Activated T-helper 17 cell treated with anti-CD3 and anti-CD28 coated beads, Interleukin-2, amount 50 U/mL, for 72 hours (primary cell): Measurements from ENCODE around the gene NUP50. TPM values are rescaled to one million over a fixed set of nuclear protein-coding genes. Genes with fewer than 3 reads are reported as not detected.

ENCODE experiments used
- ATAC-seq: fragments of 150-1000 bp; cut with Tn5 transposase; replicated peaks from 2 replicates; pipeline ENCODE4 v1.10.0; 2021; ENCODE audit warnings: mild to moderate bottlenecking, moderate library complexity
- H3K27ac Mint-ChIP-seq: one replicate; pipeline ENCODE4 v1.8.0; 2022; ENCODE audit warnings: mixed read lengths
- H3K27me3 Mint-ChIP-seq: one replicate; pipeline ENCODE4 v1.8.0; 2022; ENCODE audit warnings: mixed read lengths
- H3K36me3 Mint-ChIP-seq: one replicate; pipeline ENCODE4 v1.8.0; 2022; ENCODE audit warnings: low read depth, mild to moderate bottlenecking, mixed read lengths
- H3K4me1 Mint-ChIP-seq: one replicate; pipeline ENCODE4 v1.8.0; 2022; ENCODE audit warnings: mixed read lengths
- H3K4me3 Mint-ChIP-seq: one replicate; pipeline ENCODE4 v1.8.0; 2022; ENCODE audit warnings: mild to moderate bottlenecking, mixed read lengths
- H3K9me3 Mint-ChIP-seq: one replicate; pipeline ENCODE4 v1.8.0; 2022; ENCODE audit warnings: mixed read lengths
- total RNA-seq, 2 donors: library from RNA; stranded (reverse); gene quantifications; one replicate each; pipeline ENCODE4 v1.2.3, GENCODE V29; 2022

The NUP50 gene
- total RNA-seq, 2 donors from 2014 or later, result 98.4 to 163 TPM

DNA sequence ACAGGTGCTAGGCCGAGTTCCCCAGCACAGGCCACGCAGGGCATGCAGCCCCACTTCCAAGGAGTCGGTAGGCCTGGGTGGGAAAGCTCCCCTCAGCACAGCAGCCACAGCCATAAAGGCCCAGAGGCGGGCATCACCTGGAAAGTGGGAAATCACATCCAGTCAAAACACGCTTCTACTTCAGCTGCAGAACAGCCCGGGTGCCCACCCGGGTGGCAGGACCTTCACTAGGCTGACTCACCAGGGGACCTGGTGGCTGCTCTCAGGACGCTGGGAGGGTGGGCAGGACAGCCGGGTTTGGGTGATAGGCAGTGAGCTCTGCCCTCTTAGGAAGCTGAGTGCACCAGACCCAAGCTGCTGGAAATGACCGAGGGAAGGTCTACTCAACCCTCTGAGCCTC lies 69.7 kb downstream of the NUP50 start:
- Mint-ChIP-seq H3K36me3 (no peaks in the 10 kb centered on the region), H3K9me3 (no peaks in the 10 kb centered on the region), H3K27ac (no peak overlapping the region), H3K4me1 (no peaks in the 10 kb centered on the region), H3K4me3 (no peak overlapping the region), H3K27me3 (no peaks in the 10 kb centered on the region)
- ATAC-seq, result no peak

- Mint-ChIP-seq H3K27me3 (no peaks in the 10 kb centered on the region), H3K36me3 (no peaks in the 10 kb centered on the region), H3K27ac (no peak overlapping the region), H3K4me1 (no peaks in the 10 kb centered on the region), H3K9me3 (no peaks in the 10 kb centered on the region), H3K4me3 (no peak overlapping the region)
- ATAC-seq, result no peak
These were observed 70.1 kb downstream of the NUP50 start for GRCh38 chr22:45233827-45234226.

DNA sequence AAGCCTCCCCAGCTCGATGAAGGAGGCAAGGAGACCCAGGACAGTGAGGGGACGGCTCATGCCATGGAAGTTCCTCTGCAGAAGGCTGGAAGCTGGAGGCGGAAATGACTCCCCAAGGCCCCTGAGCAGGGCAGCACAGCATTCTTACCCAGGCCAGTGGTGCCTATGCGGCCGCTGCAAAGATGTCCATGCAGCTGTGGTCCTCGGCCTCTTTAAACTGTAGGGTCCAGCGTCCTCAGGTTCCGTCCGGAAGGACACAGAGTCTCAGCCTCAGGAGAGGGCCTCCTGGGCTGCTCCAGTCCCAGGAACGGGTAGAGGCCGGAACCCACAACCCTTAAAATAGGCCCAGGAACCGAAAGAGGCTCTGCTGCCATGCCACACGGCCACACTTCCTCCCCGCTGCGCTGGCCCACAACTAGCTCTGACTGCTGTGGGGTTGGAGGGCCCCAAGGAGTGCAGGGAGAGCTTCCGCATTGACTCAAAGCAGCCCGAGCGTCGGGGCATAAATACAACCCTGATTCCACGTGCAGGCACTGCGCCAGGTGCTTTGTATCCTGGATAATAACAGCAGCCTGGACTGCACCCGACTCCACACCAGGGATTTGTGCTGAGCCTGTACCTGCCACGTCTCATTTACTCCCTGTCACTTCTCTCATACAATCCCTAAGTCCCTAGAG lies 71.5 kb downstream of the NUP50 start:
- Mint-ChIP-seq H3K4me3 (no peak overlapping the region), H3K27ac (no peak overlapping the region), H3K9me3 (no peaks in the 10 kb centered on the region), H3K36me3 (no peaks in the 10 kb centered on the region), H3K4me1 (no peaks in the 10 kb centered on the region), H3K27me3 (no peaks in the 10 kb centered on the region)
- peak; percentile 42 for ATAC-seq

DNA sequence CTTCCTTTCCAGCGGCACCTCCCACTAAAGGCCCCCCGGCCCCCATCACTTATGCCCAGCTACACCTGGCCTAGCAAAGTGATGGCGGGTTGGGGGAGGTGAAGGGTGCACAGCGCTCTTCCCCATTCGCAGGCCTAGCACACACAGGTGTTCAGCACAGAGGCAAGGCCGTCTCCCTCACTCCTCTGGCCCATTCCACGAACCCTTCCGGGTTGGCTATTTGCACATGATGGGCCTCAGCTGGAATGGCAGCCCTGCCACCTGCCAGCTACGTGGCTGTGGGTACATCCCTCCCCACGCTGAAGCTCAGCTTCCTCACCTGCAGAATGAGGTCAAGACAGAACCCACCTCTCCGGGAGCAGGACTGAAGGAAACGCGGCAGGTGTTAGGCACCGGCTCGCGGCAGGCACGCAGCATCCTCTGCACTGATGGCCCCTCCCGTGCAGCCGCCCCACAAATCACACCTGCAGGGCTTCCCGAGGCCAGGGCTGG lies 72.2 kb downstream of the NUP50 start:
- ATAC-seq, result no peak
- no peak overlapping the region for H3K4me3 Mint-ChIP-seq
- no peaks in the 10 kb centered on the region for H3K4me1 Mint-ChIP-seq
- H3K9me3 Mint-ChIP-seq, result no peaks in the 10 kb centered on the region
- H3K27ac Mint-ChIP-seq, result no peak overlapping the region
- no peaks in the 10 kb centered on the region for H3K27me3 Mint-ChIP-seq
- H3K36me3 Mint-ChIP-seq, result no peaks in the 10 kb centered on the region

GRCh38 chr22:45237065-45237990 lies 73.6 kb downstream of the NUP50 start:
- Mint-ChIP-seq H3K4me3 (no peak overlapping the region), H3K36me3 (no peaks in the 10 kb centered on the region), H3K4me1 (no peaks in the 10 kb centered on the region), H3K27me3 (no peaks in the 10 kb centered on the region), H3K27ac (no peak overlapping the region), H3K9me3 (no peaks in the 10 kb centered on the region)
- no peak for ATAC-seq

Other genes starting within 250 kb of the NUP50 start
- gene PHF21B, start 153.9 kb upstream of the NUP50 start, total RNA-seq, result not detected
- 10 to 100 TPM in 1 of 2 donors, 1 to 10 TPM in 1; 8.7 to 24.1 TPM for gene KIAA0930, start 77.0 kb downstream of the NUP50 start, total RNA-seq
- not detected for gene UPK3A, start 121.0 kb downstream of the NUP50 start, total RNA-seq
- gene FAM118A, start 146.0 kb downstream of the NUP50 start, total RNA-seq, result 10 to 100 TPM; 64.3 to 99.4 TPM
- 1 to 10 TPM in 1 of 2 donors, under 1 TPM in 1; 0.43 to 1.7 TPM for gene SMC1B, start 249.7 kb downstream of the NUP50 start, total RNA-seq
- gene RIBC2, start 249.8 kb downstream of the NUP50 start, total RNA-seq, result 10 to 100 TPM in 1 of 2 donors, 1 to 10 TPM in 1; 6.5 to 11.1 TPM